Upper lobe of left lung (tissue), 4 donors: ENCODE measurements around the gene DLK1.

Experiments used
- CTCF ChIP-seq, 6 experiments: fragments of 450-650 bp in 4 of 6; fragments of 200-600 bp in 2 of 6; sonication (generic) in 2 of 6; IDR thresholded peaks; one replicate each; pipeline ENCODE4 v1.5.1; 2016 to 2019; ENCODE audit warnings: antibody characterized with exemption in 6 of 6
- EP300 ChIP-seq, 4 donors: sonication (generic); formaldehyde crosslinking; IDR thresholded peaks; one replicate each; pipeline ENCODE4 v1.5.1; 2017; ENCODE audit warnings: antibody characterized with exemption in 4 of 4, control low read depth in 2 of 4
- POLR2A ChIP-seq, 4 donors: fragments of 450-650 bp; IDR thresholded peaks; one replicate each; pipeline ENCODE4 v1.5.1; 2016 to 2017; ENCODE audit warnings: antibody characterized with exemption in 4 of 4, mild to moderate bottlenecking in 2 of 4

DNA sequence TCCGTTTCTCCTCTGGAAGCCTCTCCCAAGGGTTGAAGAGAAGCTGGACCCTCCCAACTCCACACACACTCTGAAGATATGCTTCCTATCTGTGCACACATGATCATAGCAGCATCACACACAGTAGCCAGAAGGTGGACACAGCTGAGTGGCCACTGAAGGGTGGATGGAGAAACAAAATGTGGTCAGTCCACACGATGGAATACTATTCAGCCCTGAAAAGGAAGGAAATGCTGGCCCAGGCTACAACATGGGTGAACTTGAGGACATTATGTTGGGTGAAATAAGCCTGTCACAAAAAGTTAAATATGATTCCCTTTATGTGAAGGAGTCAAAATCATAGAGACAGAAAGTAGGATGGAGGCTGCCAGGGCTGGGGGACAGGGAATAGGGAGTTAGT, 43.9 kb upstream of the DLK1 start:
- no peak for TF ChIP-seq POLR2A (IDR thresholded peaks at IDR 0.05)
- no peak for TF ChIP-seq CTCF (IDR thresholded peaks at IDR 0.05)
- no peak for TF ChIP-seq EP300 (IDR thresholded peaks at IDR 0.05)
